GM12864 (cell line): ENCODE measurements around the gene GMPS.
"Not testable (repeated sequence)": the region's sequence is repeated elsewhere in the genome, so short reads cannot be mapped to it uniquely, and the experiment has no call there.

ENCODE experiments used
- DNase-seq: peaks from one replicate; pipeline ENCODE4 v3.0.0-alpha.2; 2011; ENCODE audit warnings: low read depth
- H3K4me3 ChIP-seq: 2 replicates; pipeline ENCODE4 v1.5.1; 2011; ENCODE audit warnings: mild to moderate bottlenecking, low read depth, low read length, control low read depth
- TF ChIP-seq, protein P1 (sequence below): IDR thresholded peaks from 2 replicates; pipeline ENCODE4 v1.5.1; 2011; ENCODE audit warnings: low read depth, mild to moderate bottlenecking, moderate library complexity, low read length, control low read depth, inconsistent platforms; ENCODE audit errors: missing control alignments

Gene GMPS

DNA sequence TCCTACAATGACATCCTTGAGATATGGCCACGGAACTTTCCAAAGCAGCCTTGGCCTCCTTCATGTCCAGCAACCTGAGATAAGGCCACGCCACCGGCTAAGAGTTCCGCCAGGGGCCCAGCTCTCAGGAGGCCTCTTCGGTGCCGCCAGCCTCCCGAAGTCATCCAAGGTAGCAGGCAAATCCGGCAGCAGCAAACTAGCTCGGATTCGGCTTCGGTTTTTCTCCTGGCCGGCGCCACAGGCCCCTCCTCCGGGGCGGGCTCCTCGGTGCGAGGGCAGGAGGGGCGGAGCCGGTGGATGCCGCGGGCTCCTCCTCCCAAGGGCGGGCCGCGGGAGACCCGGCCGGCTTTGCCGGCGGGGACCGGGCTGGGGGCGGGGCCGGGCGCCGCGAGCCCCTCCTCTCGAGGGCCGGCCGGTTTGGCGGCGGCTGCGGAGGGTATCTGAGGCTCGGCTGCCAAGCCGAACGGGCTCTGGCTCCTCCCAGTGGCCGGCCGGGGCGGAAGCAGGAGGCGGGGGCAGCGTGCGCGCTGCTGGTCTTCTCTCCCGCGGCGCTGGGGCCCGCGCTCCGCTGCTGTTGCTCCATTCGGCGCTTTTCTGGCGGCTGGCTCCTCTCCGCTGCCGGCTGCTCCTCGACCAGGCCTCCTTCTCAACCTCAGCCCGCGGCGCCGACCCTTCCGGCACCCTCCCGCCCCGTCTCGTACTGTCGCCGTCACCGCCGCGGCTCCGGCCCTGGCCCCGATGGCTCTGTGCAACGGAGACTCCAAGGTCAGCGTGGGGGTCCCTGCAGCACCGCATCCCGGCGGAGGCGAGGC lies at the start of gene GMPS:
TSS of gene GMPS (plus strand) at position 518 of the 812 bp plus-strand sequence. CDS start at position 739, 221 bp downstream.
- H3K4me3 ChIP-seq = peak within 1 kb of the TSS; percentile 93
- DNase-seq = peak; percentile 65
- TF ChIP-seq, protein P1, sequence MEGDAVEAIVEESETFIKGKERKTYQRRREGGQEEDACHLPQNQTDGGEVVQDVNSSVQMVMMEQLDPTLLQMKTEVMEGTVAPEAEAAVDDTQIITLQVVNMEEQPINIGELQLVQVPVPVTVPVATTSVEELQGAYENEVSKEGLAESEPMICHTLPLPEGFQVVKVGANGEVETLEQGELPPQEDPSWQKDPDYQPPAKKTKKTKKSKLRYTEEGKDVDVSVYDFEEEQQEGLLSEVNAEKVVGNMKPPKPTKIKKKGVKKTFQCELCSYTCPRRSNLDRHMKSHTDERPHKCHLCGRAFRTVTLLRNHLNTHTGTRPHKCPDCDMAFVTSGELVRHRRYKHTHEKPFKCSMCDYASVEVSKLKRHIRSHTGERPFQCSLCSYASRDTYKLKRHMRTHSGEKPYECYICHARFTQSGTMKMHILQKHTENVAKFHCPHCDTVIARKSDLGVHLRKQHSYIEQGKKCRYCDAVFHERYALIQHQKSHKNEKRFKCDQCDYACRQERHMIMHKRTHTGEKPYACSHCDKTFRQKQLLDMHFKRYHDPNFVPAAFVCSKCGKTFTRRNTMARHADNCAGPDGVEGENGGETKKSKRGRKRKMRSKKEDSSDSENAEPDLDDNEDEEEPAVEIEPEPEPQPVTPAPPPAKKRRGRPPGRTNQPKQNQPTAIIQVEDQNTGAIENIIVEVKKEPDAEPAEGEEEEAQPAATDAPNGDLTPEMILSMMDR = peak; percentile 42

DNA sequence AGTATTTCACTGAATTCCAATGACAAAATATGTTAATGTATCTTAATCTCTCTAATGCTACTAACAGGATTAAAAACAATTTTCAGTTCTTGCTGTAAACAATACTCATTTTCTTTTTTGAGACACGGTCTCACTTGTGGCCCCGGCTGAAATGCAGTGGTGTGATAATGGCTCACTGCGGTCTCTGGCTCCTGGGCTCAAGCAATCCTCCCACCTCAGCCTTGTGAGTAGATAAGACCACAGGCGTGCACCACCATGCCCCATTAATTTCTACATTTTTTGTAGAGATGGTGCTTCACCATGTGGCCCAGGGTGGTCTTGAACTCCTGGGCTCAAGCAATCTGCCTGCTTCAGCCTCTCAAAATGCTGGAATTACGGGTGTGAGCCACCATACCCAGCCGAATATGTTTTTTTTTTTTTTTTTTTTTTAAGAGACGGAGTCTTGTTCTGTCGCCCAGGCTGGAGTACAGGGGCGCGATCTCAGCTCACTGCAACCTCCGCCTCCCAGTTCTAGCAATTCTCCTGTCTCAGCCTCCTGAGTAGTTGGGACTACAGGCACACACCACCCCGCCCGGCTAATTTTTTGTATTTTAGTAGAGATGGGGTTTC lies 41.9 kb upstream of the GMPS start:
- not testable (repeated sequence) for DNase-seq, H3K4me3 ChIP-seq

DNA sequence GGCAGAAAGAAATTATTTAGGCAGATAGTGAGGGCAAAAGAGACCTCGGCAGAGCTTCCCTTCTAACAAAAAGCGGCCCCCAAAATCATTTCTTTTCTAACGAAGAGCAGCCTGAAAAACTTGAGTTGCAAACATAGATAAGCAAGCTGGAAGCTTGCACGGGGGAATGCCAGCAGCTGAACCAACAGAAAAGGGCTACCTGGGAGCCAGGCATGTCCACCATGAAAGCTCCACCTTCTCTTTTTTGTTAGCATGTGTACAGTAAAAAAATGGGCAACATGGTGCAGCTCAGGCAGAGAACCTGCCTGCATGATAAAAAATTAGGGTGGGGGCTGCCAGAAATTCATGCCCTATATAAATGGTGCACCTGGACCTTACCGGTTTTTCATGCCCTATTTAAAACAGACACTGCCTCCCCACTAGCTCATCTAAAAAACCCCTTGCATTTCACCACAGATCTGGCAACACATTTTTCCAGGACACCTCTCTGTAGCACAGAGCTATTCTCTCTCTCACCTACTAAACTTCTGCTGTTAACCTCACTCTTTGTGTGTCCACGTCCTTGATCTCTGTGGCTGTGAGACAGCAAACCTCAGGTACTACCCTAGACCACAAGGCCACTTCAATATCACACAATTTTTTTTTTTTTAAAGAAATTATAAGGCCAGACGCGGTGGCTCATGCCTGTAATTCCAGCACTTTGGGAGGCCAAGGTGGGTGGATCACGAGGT lies 34.9 kb upstream of the GMPS start:
- DNase-seq = no peak
- TF ChIP-seq, protein P1 = no peak
- H3K4me3 ChIP-seq = no peak overlapping the region

DNA sequence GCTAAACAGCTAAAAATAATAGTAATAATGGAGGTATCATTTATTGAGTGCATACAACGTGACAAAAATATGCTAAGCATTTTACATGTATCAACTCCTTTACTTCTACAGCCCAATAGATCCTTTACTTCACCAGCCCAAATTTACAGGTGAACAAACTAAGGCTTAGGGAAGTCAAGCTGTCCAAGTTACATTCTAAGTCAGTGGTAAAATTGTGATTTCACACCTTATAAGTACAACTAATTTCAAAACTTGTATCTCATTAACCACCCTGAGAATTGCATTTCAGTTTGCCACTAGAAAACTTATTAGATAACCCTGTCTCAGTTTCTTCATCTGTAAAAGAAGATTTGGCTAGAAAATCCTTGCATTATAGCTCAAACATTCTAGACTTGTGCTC lies 26.9 kb upstream of the GMPS start:
- TF ChIP-seq, protein P1 = no peak
- H3K4me3 ChIP-seq = no peak overlapping the region

DNA sequence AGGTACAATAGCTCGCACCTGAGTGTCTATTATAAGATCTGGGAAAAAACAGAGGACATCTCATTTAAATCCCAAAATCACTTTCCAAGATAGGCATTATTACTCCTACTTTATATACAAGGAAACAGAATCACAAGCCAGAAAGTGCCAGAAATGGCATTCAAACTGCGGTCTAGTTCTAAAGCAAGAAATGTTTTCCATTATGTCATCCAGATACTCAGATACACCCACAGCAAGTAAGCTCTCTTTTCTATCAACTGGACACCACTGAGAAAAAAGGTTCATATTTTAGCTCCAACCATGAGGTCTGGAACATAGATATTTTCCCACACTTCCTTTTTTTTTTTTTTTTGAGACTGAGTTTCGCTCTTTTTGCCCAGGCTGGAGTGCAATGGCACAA lies 24.3 kb upstream of the GMPS start:
- TF ChIP-seq, protein P1 = no peak
- DNase-seq = no peak
- H3K4me3 ChIP-seq = no peak overlapping the region

More for the DNA sequence above, 26.9 kb upstream of the GMPS start:
- DNase-seq = no peak

DNA sequence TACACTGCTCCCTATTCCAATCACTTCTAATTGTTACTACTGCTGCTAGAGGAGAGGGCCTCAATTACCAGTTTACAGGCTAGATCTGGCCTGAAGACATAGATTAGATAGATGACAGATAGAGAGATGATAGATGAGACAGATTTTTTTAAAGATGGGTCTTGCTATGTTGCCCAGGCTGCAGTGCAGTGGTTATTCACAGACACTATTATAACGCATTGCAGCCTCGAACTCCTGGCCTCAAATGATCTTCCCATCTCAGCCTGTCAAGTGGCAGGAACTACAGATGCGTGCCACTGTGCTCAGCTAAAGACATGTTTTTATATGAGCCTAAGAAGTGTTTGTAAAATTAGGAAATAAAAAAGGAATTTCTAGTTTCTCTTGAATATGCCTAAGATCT lies 22.5 kb upstream of the GMPS start:
- TF ChIP-seq, protein P1 = no peak
- H3K4me3 ChIP-seq = no peak overlapping the region
- no peak for DNase-seq

DNA sequence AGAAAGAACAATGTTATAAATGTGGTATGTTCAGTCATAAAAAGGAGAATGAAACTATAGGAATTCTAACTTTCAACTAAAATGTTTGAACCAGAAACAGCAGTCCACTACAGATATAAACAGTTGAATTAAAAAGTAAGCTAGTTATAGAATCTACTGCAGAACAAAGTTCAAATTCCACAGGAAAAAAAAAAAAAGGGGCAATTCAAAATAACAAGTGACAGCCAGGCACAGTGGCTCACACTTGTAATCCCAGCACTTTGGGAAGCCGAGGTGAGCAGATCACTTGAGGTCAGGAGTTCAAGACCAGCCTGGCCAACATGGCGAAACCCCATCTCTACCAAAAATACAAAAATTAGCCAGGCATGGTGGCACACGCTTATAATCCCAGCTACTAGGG lies 21.0 kb upstream of the GMPS start:
- not testable (repeated sequence) for DNase-seq, H3K4me3 ChIP-seq

DNA sequence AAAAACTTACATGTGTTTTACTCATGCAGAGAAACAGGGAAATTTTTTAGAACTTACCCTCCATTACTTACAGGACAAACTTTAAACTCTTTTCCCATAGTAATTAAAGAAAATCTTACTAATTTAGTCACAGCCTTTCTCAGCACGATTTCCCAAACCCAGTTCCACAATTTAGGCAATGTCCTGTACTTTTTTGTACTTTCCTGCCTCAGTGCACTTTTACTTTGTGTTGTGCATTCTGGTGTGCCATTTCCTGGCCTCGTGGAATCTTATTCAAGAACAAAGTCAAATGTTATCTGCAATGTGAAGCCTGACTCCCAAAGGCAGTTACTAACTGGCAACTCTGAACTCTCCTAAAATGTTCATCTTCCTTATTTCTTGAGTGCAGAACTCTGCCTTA lies 18.1 kb upstream of the GMPS start:
- peak overlapping the region; percentile 68 for H3K4me3 ChIP-seq
- TF ChIP-seq, protein P1 = no peak
- no peak for DNase-seq
